GM03348 (cell line): ENCODE results near the gene LITAF.
A peak's percentile ranks its signal among the peaks of the same experiment; 100 is the strongest.

Source experiments
- DNase-seq: peaks from one replicate; pipeline ENCODE4 v3.0.0; 2012; ENCODE audit warnings: low spot score

Gene LITAF

GRCh38 chr16:11586856-11587642 is at the start of gene LITAF:
Gene LITAF (minus strand): TSS chr16:11586919. CDS start chr16:11556730, 30,189 bp downstream.
- peak; percentile 94 for DNase-seq

GRCh38 chr16:11636172-11636721 is 49.5 kb upstream of the LITAF start:
- DNase-seq = no peak

- peak; percentile 0 for DNase-seq
Observed at GRCh38 chr16:11635679-11636171, 49.0 kb upstream of the LITAF start.

GRCh38 chr16:11635113-11635652 is 48.5 kb upstream of the LITAF start:
- DNase-seq = no peak

GRCh38 chr16:11634312-11634711 is 47.6 kb upstream of the LITAF start:
- no peak for DNase-seq

- DNase-seq = no peak
Observed at GRCh38 chr16:11633113-11633512, 46.4 kb upstream of the LITAF start.

- peak; percentile 77 for DNase-seq
Observed at GRCh38 chr16:11632455-11632939, 45.8 kb upstream of the LITAF start.

GRCh38 chr16:11631214-11631613 is 44.5 kb upstream of the LITAF start:
- no peak for DNase-seq

- no peak for DNase-seq
Observed at GRCh38 chr16:11630768-11631056, 44.0 kb upstream of the LITAF start.

- DNase-seq = no peak
Observed at GRCh38 chr16:11630046-11630767, 43.5 kb upstream of the LITAF start.

GRCh38 chr16:11629071-11630030 is 42.6 kb upstream of the LITAF start:
- no peak for DNase-seq

GRCh38 chr16:11627822-11628457 is 41.2 kb upstream of the LITAF start:
- DNase-seq = no peak

GRCh38 chr16:11627292-11627663 is 40.6 kb upstream of the LITAF start:
- DNase-seq = no peak

- DNase-seq = no peak
Observed at GRCh38 chr16:11626657-11627291, 40.1 kb upstream of the LITAF start.

GRCh38 chr16:11625769-11626168 is 39.0 kb upstream of the LITAF start:
- DNase-seq = no peak

GRCh38 chr16:11624636-11625607 is 38.2 kb upstream of the LITAF start:
- DNase-seq = peak; percentile 41

GRCh38 chr16:11624205-11624604 is 37.5 kb upstream of the LITAF start:
- DNase-seq = no peak

GRCh38 chr16:11621920-11622651 is 35.4 kb upstream of the LITAF start:
- peak; percentile 49 for DNase-seq

GRCh38 chr16:11621539-11621919 is 34.8 kb upstream of the LITAF start:
- no peak for DNase-seq
